HG03039 (cell line): Measurements from ENCODE around the gene PDE6B.
"Not testable (repeated sequence)": the region's sequence is repeated elsewhere in the genome, so short reads cannot be mapped to it uniquely, and the experiment has no call there.

Experiments
- ATAC-seq: cut with Tn5 transposase; IDR thresholded peaks from one replicate; pipeline ENCODE4 v1.9.1; 2021; ENCODE audit warnings: mild to moderate bottlenecking, moderate library complexity; ENCODE audit not compliant: unreplicated experiment

PDE6B gene

GRCh38 chr4:668219-668618 lies 42.8 kb downstream of the PDE6B start:
- not testable (repeated sequence) for ATAC-seq

- ATAC-seq = not testable (repeated sequence)
Measured at GRCh38 chr4:669806-670559, 44.6 kb downstream of the PDE6B start.

GRCh38 chr4:671769-672168 lies 46.4 kb downstream of the PDE6B start:
- ATAC-seq = no peak

GRCh38 chr4:673349-674091 lies 48.1 kb downstream of the PDE6B start:
- ATAC-seq = no peak

GRCh38 chr4:674172-675035 lies 49.0 kb downstream of the PDE6B start, which contains the start of the genes ATP5ME and MYL5:
Gene ATP5ME (minus strand): TSS chr4:674276. CDS start chr4:674247, 29 bp downstream.
Gene MYL5 (plus strand): TSS chr4:674542. CDS start chr4:678027, 3,485 bp downstream.
- peak; percentile 67 for ATAC-seq

GRCh38 chr4:675036-675882 lies 49.9 kb downstream of the PDE6B start:
- peak; percentile 0 for ATAC-seq

- no peak for ATAC-seq
Measured at GRCh38 chr4:675980-676870, 50.9 kb downstream of the PDE6B start.

- ATAC-seq = no peak
Measured at GRCh38 chr4:676871-677235, 51.5 kb downstream of the PDE6B start.

GRCh38 chr4:677431-678293 lies 52.3 kb downstream of the PDE6B start:
- no peak for ATAC-seq

GRCh38 chr4:678331-679103 lies 53.1 kb downstream of the PDE6B start:
- no peak for ATAC-seq

- ATAC-seq = no peak
Measured at GRCh38 chr4:679104-679481, 53.7 kb downstream of the PDE6B start.

- no peak for ATAC-seq
Measured at GRCh38 chr4:679629-680028, 54.3 kb downstream of the PDE6B start.

- ATAC-seq = no peak
Measured at GRCh38 chr4:680091-680490, 54.7 kb downstream of the PDE6B start.

GRCh38 chr4:680551-680927 lies 55.2 kb downstream of the PDE6B start:
- ATAC-seq = no peak

GRCh38 chr4:680928-681645 lies 55.7 kb downstream of the PDE6B start:
- no peak for ATAC-seq

- no peak for ATAC-seq
Measured at GRCh38 chr4:681736-682451, 56.5 kb downstream of the PDE6B start.
